Measurements from ENCODE around the gene CNTNAP2.

DNA sequence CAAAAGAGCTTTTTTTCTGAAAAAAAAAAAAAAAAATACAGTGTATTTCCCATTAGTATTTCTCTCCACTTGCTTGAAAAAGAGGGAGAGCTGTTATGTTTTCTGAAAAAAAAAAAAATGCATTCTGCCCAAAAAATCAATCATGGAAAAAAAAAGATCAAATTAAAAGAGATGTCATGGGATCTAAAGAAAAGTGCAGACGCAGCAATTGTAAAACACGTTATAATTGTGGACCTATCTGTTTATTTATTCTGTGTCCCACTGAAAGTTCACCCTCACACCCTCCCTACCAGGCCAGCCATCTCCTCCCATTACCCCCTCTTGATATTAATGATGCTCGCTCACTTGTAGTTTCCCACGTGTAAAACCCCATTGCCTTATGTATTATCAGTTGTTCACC is 1800.0 kb downstream of the CNTNAP2 start:
- TF ChIP-seq, protein P1, sequence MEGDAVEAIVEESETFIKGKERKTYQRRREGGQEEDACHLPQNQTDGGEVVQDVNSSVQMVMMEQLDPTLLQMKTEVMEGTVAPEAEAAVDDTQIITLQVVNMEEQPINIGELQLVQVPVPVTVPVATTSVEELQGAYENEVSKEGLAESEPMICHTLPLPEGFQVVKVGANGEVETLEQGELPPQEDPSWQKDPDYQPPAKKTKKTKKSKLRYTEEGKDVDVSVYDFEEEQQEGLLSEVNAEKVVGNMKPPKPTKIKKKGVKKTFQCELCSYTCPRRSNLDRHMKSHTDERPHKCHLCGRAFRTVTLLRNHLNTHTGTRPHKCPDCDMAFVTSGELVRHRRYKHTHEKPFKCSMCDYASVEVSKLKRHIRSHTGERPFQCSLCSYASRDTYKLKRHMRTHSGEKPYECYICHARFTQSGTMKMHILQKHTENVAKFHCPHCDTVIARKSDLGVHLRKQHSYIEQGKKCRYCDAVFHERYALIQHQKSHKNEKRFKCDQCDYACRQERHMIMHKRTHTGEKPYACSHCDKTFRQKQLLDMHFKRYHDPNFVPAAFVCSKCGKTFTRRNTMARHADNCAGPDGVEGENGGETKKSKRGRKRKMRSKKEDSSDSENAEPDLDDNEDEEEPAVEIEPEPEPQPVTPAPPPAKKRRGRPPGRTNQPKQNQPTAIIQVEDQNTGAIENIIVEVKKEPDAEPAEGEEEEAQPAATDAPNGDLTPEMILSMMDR (IDR thresholded peaks at IDR 0.05), result no peak
- TF ChIP-seq POLR2AphosphoS5 (IDR thresholded peaks at IDR 0.05; ENCODE audit: insufficient read depth in 1 of 2, low read depth in 1 of 2), result no peak
